CD4-positive, alpha-beta T cell treated with Interleukin-12 subunit alpha and Interleukin-12 subunit beta, for 1 hour (primary cell): ENCODE results near the gene KRT1.

Source experiments
- DNase-seq: peaks from one replicate; pipeline ENCODE4 v3.0.0-alpha.2; 2020

KRT1 gene

DNA sequence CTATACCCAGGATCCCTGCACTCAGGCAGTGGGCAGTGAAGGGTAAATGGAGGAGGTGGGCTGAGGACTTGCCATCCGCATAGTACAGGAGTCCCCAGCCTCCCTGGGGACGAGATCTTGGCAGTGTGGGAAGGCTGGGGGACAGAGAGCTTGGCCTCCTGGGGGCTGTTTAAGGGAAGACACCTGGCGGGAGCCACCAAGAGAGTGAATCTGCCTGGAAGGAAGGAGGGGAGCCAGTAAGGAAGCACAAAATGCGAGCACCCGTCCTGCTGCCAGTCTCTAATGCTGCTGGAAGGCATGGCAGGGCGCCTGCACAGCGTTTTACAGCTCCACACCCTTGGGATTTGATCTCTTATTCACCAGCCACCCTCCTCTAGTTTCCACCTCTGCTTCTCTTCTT is 20.8 kb downstream of the KRT1 start:
- no peak for DNase-seq

DNA sequence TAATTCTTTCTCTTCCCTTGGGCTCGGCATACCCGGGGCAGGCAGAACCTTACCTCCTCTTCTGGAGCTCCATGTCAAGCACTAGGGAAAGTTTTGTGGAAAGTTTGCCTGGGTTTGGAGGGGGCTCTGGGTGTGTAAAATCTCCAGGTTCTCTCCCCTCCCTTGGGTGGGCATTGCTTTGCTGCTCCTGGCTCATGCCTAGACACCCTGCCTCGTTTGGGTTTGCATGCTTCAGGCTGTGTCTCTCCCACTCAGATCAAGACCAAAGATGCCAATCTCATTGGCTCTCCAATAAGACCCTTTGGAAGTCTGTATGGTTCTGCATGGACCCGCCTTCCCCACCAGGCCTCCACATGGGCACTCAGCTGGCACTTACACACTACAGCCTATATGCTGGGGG is 22.0 kb downstream of the KRT1 start:
- DNase-seq, result no peak

DNA sequence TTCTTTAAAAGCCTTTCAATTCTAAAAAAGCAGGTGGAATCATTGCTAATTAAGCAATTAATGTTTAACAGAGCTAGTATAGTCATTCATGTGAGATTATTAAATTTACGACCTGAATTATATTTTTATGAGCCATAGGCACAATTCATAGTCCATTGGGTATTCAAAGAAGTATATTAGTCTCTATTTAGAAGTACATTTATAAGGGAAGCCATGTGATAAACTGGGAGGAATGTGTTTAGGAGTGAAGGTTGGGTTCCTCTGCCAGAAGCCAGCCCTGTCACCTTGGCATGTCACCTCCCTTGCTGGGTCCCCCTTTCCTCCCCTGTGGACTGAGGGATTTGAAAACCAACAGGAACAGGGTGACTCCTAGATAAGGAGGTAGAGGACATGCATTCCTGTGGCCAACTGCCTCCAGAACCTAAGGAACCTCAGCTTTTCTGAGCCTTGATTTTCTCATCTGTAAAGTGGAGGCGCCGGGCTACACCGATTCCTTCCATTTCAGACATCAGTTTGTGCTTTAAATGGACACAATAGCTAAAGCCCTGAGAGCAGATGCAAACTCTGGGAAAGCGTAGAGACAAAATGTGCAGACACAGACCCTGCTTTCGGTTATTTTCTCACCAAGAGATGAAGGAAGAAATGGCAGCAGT is 22.8 kb downstream of the KRT1 start:
- DNase-seq, result no peak

DNA sequence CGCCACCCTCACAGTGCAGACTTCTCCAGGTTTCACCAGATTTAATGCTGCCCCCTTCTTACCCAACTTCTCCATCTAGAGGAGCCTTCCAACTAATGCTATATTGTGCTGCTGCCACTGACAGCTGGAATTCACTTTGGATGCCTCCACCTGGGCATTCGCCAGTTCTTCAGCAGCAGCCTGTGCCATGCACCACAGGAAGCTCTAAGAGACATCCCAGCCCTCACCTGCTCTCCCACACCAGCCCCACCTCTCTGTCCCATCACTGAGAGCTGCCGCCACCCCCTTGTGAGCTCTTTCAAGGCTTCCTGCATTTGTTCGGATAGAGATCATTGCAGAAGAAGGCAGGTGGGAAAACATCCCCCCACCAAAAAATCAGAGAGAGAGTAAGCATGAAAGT is 23.6 kb downstream of the KRT1 start:
- DNase-seq, result no peak

DNA sequence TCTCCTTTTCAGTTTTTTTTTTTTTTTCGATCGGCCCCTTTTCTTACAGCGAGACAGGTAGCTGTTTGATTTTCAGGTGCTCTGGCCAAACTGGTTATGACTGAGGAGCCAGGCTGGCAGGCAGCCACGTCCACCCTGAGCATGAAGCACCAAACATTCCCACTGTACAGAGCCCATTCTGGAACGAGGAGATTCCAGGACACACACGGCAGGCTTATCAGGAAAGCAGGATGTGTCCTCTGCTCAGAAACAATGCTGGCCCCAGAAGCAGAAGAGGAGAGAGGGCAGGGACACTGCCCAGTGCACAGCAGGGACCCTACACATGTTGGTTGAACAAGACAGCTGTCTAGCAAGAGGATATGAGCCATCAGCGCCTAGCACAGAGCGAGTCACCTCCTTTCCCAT is 24.5 kb downstream of the KRT1 start:
- no peak for DNase-seq

DNA sequence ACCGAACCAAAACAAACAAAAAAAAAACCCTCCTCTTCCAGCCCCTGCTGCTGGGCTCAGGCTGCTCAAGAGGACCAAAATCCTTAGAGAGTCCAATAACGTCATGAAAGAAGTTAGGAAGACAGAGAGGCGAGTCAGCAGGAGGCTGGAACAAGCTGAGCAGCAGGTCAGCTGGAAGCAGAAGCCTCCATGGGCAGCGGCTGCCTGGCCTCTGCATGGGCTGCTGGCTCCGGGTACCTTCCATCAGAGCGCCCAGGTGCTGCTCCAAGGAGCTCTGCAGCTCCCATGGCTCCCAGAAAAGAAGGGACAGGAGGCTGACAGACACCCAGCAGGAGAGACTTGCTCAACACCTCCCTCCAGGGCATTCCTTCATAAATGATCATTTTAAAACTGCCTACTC is 25.0 kb downstream of the KRT1 start:
- DNase-seq, result no peak

DNA sequence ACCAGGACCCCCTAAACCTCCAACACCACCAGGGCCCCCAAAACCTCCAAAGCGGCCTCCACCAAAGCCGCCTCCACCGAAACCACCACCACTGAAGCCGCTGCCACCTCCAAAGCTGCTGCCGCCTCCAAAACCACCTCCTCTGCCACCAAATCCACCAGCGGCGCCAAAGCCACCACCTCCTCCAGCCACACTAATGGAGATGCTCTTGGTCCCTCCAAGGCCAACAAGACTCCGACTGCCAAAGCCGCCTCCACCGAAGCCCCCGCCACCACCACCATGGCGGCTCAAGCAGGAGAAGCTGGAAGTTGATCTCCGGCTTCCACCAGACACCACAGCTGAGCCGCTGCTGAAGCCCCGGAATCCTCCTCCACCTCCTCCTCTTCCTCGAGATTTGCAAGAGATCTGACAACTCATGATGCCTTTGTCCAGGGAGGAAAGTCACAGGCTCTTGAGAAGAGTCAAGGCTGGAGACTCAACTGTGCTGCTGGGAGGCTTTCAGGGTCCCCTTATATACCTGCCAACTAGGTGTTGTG is 28.4 kb downstream of the KRT1 start, which contains the start of gene KRT2:
Gene KRT2 (minus strand): TSS at position 486 of the 536 bp plus-strand sequence. CDS start 69 bp downstream, at position 417.
- no peak for DNase-seq

DNA sequence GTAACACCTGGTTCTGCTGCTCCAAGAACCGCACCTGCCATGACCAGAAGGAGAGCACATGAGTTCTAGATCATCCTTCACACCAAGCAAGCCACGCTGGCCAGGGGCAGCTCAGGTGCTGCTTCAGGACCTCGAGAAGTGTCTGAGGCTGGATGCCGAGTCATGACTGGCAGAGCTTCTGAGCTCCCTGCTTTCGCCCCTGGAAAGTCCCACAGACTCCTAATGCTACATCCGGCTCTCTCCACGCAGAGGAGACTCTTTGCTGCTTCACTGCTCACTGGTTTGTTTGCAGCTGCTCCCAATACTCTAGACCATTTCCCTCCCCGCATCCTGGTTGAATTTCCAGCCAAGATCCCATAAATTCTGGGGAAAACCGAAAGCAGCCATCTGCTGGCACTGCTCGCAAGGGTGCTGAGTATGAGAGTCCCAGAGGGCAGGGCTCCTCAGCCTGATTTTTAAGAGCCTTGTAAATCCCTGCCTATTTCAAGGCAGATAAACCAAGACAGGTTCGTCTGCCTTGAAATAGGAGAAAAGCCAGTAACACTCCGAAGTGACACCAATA is 29.6 kb downstream of the KRT1 start:
- no peak for DNase-seq

DNA sequence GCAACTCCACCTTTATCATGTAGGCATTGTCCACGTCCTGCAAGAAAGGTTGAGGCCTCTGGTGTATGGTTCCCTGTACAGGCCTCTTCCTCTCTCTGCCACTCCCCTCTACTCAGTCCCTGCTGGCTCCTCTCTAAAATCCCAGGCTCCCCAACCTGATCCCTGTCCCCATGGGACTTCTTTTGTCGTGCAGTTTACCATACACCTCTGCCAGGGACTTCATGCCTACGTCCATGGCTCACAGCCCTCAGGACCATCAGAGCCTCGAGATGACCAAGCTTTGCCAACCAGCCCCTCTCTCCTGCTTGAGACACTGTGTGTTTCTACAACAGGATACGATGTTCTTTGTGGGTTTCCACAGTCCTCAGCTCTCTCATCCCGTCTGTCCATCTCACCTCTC is 31.1 kb downstream of the KRT1 start:
- no peak for DNase-seq

DNA sequence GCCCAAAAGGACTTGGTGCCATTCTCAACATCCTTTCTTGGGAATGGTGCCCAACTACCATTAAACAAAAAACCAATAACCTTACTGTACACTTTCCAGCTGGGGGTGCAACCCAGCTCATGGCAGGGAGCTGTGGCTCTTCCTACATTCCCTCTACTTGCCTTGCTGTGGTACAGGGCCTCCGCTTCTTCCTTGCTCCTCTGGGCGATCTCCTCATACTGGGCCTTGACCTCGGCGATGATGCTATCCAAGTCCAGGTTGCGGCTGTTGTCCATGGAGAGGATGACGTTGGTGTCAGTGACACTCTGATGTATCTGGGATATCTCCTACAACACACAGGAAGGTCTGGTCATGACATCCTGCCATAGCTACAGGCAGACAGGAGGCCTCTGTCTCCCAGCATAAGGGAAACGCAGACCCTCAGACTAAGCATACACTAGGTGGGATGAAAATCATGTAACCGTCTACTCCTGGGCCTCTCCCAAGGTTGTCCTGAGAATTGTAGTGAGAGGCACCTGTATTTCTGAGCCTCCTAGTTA is 32.1 kb downstream of the KRT1 start:
- no peak for DNase-seq

DNA sequence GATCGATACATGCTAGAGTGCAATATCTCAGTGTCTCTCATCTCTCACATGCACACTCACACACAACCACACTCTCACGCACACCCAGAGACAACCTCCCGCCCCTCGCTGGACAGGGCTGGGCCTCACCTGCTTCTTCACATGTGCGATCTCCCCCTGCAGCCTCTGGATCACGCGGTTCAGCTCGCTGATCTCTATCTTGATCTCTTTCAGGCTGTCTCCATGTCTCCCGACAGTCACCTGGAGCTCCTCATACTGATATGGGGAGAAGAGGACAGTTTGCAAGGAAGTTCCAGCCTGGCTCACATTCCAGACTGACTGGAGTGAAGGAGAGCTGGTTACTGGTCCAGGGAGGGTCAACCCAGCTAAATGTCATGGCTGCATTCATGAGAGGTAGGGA is 32.6 kb downstream of the KRT1 start:
- no peak for DNase-seq

DNA sequence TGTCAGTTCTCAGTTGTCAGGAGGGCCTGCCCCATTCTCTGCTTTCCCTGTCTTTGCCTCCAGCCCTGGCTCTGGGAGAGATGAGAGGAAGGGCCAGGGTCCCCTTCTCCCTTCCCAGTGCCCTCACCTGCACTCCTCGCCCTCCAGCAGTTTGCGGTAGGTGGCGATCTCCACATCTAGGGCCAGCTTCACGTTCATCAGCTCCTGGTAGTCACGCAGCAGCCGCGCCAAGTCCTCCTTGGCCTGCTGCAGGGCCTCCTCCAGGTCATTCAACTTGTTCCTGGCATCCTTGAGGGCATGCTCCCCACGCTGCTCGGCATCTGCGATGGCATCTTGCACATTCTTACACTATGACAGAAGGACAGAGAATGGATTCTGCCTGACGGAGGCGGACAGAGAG is 33.6 kb downstream of the KRT1 start:
- DNase-seq, result no peak

DNA sequence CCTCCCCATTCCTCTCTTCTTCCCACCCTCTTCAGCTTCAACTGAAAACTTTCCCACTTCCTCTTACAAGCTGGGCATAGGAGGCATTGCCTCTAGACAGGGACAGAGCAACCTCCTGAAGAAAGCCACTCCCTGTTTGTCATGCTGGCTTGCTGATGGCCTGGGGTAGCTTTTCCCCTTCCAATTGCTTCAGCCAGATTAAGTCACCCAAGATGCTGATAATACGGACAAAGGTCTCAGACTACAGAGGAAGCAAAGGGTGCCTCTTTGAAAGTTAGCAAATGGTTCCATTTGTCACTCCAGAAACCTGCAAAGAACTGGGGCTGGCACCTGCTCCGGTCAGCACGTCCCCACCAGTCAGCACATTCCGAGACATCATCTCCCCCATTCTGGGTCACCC is 34.2 kb downstream of the KRT1 start:
- no peak for DNase-seq

DNA sequence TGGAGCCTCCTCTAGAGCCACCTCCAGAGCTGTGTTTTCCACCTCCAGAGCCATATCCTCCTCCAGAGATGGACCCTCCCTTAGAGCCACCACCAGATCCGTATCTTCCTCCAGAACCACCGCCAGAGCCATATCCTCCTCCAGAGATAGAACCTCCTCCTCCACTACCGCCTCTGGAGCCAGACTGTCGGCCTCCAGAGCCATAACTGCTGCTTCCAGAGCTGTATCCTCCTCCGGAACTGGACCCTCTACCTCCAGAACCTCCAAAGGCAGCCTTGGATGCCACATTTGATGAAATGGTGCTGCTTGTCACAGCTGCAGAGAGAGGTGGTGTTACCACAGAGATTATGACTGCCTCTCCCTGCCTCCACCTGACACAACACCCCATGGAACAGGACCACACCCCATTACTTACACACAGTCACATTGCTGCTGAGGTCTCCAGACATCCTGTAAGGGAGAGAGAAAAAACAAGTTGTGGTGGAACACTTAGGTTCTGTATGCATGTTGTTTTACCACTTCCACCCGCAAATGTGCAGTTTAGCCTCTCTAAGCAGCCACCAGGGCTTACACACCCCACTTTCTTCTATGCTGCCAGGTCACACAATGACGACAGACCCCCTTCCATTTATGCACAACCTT is 35.0 kb downstream of the KRT1 start:
- DNase-seq, result peak; percentile 58

DNA sequence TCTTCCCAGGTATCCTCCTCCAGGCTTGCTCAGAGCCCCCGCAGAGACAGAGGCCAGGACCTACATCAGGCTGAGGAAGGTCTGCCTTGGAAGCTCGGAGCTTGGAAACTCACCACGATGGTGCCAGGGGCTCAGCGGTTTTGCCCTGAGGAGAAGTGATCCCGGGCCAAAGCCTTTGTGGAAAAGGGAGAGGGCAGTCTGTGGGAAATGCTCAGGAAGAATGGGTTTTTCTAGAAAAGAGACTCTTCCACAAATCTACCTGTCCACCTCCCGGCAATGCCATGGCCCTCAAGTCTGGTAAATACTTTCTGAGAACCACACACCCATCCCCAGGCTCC is 36.2 kb downstream of the KRT1 start:
- DNase-seq, result no peak

DNA sequence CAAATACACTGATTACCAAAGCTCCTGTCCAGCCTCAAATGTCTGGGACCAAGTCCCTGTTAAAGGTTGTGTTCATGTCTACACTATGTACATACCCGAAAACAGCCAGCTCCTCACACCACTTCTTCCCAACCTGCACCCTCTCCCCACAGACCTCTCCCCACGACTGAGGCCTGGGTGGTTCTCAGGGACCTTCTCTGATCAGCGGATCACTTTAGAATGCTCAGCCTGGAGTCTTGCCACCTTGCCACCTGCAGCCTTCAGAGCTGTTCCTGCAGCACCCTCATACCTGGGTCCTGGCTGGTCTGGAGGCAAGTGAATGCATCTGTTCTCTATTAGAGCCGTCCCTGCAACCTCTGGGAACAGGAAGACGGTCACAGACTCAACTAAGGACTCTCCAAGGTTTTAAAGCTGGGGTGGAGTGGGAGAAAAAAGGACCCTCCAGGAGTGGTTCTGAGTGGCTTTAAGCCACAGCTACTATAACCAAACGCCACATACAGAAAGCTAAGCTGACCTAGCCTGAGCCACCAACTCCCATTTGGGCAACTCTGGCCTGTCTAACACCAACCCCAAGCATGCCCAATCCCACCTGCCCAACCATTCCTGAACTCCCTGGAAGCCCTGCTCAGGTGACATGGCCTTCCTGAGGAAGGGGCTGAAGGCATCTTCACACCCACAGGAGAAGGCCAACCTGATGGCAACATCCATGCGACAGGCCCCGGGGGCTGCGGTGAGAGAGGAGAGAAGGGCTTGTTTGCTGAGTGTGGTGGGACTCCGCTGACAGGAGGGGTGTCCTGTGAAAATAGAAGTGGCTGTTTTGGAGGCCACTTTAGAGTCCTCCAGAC is 36.8 kb downstream of the KRT1 start:
- DNase-seq, result no peak

DNA sequence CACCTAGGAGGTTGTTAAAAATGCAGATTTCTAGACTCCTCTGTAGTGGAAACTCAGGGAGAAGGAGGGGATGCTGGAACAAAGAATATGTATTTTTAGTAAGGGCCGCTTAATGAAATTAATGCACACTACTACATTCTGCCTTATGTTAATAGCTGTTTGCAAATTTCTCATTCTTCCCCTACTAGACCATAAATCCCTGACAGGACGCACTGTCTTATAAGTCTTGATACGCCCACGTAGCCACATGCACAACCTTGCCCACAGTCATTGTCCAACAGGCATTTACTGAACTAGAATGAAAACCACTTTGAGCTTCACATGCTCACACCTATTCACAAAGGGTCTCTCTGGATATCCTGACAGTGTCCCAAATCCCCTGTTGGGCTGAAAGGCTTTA is 38.7 kb downstream of the KRT1 start:
- DNase-seq, result no peak

DNA sequence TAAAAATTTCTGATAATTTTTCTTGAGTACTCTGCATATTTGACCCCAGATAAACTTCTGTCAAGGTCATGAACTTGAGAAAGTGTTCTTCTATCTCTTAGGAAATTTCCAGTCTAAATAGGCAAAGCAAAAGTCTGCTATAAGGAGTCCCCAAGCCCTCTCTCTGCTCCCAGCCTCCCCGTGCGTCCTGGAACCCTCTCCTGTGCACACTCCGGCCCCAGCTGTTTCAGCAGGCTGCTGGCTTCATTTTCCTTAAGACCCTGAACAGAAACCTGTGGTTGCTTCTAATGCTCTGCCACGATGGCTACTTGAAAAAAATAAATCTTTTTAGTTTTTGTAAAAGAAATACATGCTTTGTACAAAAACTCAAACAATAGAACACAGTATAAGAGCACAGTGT is 42.9 kb downstream of the KRT1 start:
- no peak for DNase-seq

DNA sequence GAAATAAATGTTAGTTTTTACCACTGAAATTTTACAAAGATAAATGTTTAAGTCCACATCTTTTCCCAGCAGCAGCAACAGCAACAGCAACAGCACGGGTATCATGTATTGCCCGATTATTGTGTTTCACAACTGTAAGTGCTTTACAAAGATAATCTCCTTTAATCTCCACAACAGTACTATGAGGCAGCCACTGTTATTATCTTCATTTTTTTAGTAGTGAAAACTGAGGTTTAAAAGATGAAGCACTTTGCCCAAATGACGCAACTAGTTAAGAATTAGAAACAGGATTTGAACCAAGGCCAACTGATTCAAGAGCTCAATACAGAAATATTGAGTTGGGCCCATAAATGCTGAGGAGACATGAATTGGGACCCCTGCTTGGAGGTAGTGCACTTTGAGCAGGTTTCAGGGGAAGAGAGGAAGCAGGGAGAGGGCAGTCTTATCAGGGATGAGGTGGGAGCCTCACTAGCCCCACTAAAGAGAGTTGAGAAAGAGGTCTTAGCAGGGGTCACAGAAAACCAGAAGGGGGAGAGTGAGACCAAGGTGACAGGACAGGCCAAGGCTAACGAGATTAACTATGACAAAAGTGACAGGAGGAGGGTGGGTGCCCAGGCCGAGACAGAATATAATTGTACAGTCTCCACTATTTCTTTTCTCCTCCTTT is 43.5 kb downstream of the KRT1 start:
- no peak for DNase-seq

DNA sequence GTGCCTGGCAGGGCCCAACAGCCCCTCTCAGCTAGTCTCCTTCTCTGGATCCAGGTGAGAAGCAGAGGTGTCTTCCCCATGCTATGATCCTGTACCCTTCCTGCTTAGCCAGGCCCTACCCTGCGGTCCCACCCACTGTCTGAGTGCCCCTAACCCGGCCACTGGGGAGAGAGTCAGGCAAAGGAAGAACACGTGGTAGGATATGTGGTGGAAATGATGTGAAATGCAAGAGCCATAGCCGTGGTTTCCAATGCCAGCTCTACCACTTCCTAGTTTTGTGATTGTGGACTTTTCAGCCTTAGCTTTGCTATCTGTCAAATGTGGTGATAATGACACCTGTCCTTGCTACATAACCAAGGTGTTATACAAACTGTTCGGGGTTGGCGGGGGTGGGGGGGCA is 44.0 kb downstream of the KRT1 start:
- no peak for DNase-seq

DNA sequence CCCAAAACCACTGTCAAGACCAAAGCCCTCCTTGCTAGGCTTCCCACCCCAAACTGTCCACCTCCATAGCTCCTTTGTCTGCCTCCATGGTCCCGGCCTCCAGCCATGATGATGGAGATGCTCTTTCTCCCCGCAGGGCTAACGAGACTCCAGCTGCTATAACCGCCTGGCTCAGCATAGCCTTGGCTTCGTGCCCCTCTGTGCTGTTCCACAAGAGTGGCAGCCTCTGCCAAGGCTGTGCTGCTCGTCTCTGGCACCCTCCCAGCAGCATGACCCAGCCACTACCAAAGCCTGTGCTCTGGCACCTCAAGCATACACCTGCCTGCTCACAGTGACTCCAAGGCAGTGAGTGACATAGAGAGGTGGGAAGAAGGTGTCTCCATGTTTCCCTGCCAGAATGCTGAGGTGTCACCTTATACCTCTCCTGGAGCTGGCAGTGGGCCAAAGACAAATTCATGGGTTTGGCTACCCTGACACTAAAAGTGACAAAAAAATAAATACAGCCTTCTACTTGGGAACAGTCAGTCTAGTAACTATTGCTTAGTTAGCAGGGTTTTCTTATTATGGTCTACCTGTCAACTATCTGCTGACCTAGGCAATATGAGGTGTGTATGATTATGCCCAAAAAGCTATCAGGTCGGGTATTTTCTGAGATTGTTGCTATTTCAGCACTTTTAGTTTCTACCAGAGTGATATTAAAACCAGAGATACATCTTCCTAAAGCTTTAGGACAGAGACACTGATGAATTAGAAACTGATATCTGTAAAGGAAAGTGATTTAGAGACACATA is 45.7 kb downstream of the KRT1 start:
- DNase-seq, result no peak

DNA sequence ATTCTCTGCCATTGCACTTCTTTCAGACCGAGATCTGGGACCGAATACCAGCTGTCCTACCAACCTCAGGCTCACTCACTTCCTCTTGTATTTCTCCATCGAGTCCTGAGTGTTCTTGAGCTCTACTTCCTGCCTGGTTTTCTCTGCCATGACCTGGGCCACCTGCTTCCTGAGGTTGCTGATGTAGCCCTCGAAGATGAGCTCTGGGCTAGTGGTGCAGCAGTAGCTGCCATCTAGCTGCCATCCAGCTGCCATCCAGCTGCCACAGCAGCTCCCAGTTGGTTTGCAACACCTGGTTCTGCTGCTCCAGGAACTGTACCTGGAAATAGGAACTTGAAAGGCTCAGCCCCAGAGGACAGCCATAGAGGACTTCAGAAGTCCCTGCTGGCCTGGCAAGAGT is 46.8 kb downstream of the KRT1 start:
- peak; percentile 17 for DNase-seq
